NCI-H82 treated with DMSO at 0.1 percent for 48 hours (cell line): ENCODE data around the gene PCMTD2.

Experiments used
- DNase-seq: peaks from one replicate; lab custom pipeline; 2025; ENCODE audit not compliant: unreplicated experiment; lab: John Stamatoyannopoulos, UW

Gene PCMTD2

DNA sequence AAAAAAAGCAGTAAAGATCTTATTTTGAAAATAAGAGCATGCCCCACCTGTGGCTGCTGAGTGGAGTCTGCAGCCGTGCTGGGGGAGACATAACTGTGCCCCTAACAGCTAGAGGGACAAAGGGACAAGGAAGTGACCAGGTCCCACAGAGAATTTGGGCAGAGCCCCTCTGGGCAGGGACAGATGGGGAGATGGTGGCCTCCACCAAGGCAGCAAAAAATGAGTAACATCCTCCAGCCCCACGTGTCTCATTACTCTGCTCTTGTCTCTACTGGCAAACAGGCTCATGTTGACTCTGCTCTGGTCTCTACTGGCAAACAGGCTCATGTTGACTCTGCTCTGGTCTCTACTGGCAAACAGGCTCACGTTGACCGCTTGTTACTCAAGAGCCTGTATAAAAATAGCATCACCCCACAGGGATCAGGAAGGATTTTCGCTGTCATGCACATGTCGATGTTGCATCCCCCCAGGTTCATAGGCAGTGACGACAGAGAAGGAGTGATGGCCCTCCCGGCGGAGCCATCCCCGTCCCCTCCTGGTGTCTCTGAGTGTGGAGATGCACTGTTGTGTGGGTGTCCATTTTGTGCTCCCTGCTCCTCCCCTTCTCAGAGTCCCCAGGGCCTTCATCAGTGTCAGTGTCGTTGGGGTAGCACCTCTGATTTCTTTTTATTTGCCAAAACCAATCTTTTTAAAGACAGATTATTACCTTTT is 17.3 kb upstream of the PCMTD2 start:
- DNase-seq = no peak

DNA sequence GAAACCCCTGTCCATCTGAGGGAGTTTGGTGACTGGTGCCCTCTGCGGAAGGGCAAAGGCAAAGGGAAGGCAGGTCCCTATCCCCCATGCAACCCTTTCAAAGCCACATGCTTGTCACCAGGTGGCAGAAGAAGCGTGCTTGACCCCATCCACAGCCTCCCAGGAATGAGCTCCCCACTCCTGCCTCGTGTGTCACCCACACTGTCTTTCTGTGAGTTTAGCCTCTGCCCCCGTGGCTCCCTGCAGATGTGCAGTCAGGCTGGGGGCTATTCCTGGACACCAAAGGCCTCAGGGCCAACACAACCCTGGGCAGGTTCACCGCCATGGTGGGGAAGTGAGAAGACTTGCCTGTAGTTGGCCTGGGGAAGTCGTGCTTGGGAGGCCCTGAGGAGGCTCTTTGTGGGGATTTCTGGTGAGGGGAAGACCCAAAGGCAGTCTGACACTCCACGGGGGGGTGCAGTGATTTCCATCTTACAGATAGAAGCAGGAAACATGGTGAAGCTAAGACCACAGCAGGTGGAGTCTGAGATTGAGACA is 16.6 kb upstream of the PCMTD2 start:
- DNase-seq = no peak

DNA sequence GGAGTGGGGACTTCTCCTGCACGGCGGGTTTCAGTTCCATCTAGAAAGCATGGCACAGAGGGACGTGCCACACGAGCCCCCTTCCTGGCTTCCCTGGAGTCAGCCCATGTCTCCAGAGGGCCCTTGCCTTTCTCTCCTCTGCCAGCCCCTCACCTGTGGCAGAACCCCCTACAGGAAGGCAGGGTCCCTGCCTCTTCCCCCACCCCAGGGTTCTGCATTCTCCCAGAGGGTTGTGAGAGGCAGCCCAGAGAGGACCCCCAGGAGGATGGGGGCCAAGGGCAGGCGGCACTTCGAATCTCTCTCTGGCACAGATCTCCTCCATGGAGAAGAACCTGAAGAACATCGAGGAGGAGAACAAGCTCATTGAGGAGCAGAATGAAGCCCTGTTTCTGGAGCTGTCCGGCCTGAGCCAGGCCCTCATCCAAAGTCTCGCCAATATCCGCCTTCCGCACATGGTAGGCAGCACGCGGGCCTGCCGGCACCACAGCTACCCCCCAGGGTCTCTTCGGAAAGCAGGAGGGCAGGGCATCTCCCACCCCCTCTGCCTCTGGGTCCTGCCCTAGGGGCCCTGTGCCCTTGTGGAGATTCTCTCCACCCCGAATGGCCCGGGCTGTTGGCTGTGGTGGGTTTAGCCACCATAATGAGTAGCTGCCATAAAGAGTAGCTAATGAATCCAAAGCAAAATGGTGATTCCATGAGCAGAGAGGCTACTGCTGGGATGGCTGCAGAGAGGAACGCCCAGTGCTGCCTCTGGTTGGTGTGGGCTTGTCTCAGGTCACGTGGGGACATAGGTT is 15.9 kb upstream of the PCMTD2 start:
- no peak for DNase-seq

DNA sequence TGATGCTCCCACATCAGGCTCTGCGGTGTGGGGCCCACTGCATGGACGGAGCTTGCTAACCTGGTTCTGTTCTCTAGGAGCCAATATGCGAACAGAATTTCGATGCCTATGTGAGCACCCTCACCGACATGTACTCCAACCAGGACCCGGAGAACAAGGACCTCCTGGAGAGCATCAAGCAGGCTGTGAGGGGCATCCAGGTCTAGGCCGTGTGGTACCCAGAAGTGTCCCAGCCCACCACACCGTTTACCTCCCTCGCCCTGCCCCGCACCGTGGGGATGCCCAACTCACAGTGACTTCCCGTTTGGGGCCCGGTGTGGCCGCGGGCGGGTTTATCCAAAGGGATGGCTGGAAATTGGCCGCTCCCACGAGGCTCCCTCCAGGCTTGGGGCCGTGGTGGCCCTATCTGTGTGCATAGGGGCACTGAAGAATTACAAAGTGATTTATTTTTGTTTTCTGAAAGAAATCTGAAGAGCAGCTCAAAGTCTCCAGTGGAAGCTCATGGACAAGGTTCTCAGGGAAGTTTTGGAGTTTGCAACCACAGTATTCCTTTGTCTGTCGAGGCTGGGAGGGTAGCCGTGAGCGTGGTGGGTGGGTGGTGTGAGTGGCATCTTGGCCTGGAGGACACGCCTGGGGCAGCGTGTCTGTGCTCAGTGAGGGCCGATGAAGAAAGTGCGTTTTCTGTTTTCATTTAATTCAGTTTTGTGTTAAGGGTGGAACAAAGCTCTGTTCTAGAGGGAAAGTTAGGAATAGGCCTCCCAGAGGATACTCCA is 15.1 kb upstream of the PCMTD2 start:
- DNase-seq = no peak

DNA sequence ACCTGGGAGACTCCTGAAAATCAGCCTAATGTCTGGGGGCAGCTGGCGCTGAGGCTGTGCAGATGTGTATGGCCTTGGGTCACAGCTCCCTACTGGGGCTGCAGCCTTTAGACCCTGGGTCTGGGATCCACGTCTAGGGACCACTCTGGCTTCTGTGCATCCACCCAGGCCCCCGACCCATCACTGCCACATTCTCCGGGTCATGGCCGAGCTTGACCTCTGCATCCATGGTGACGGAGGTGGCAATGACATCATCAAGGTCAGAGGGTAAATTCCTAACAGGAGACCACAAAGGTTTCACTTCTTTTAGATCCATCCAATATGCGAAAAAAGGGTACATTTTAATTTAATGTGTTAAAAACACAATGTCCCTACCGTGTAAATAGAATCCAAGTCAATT is 14.5 kb upstream of the PCMTD2 start:
- no peak for DNase-seq

DNA sequence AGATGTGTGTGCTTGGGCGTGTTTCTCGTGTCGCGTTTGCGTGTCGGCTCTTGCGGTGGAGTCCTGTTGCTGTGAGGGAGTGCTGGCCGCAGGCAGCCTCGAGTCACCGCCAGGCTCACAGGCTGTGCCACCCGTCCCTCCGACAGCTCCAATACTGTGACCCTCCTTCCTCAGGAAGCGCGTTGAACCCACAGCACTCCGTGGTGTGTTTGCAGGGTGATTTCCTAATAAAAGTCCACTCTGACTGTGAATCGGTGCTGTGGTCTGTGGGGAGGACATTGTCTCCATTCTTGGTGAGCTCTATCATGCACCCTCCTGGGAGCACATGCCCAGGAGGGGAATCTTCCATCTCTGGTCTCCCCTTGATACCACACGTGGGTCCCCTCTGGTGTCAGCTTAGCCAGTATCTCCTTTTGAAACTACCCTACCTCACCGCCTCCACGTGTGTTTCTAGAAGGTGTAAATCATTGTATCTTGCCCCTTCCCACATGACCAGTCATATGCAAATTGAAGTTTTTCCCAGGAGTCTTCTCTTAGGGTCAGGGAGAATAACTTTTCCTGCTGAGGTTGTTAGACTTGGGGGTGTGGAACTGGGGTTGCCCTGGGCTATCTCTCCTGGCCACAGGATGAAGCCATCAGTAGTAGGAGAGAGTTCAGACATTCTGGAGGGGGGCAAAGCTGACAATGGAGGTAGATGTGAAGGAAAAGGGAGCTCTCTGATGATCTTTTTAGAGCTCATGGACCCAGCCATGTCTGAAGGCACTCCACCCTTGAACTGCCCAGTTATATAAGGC is 13.3 kb upstream of the PCMTD2 start:
- DNase-seq = no peak

DNA sequence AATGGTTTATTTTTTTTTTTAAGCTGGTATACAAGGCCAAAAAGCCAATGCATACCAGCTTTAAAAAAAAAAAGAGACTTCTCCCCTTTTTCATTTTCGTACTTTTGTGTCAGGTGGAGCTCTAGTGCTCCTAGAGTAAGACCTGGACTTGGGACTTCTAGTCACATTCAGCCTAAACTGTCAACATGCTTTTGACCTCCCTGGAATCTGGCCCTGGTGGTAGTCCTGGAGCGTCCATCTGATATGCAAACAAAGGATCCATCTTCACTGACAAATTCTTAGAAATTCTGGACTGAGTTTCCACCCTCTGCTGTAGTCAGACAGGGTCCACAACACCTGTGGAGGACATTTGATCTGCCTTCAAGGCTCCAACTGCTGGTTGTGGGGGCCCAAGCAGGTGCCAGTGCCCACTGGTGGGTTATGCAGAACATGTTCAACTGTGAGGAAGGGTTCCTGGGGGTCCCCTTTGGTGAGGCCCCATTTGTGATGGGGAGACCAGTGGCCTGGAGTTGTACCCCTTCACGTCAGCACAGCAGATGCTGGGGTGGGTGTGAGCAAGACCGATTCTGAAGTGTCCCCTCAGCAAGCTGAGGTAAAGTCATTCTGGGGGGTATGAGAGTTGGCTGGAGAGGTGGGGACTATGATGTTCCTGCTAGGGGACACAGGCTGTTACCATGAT is 12.6 kb upstream of the PCMTD2 start:
- DNase-seq = no peak

DNA sequence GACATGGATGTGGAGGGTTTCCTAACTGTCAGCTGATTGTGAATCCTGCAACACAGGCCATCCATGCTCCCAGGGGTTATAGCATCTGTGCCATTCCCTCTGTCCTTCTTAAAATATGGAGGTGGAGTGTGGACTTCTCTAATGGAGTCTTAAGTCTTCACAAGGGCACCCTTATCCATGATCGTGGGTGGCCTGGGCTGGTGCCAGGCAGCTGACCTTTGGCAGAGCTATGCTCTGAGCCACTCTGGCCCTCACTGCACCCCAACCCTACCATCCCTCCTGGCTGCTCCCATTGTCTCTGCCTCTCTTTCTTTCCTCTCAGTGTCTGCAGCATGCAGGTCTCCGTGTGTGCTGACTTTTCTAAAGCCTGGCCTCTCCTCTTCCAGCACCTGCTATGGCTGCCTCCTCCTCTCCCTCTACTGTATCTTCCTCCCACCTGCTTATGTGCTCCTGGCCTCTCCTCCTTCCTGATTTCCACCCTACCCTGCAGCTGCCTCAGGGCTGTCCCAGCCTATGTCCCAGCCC is 11.2 kb upstream of the PCMTD2 start:
- DNase-seq = no peak

DNA sequence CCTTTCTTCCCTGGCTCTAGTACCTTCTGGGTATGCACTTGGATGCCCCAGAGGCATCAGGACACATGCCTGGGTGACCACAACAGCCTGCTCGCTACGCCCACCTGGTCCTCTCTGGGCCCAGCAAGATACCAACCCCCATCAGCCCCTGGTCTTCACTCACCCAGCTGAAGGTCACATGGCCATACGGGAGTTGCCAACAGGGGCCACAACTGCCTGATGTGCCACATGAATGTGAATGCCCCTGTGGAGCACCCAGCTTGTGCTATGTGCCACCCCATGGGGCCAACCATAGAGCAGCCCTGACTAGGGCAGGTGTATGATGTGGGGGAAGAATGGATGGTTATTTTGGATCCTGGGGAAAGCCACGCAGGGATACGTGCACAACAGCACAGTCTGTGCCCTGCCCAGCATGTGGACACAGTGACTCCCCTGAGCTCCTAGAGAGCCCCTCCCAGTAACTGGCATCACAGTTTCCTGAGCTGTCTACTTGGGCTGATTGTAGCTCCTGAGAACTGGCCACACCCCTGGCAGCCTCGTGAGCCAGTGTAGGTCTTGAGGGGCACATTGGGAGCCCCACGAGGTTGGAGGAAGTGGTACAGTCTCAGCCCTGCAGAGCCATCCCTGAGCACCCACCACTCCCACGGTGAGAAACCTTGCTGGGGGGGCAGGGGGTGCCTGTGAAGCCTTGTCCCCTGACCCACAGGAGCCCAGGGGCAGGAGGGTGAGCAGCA is 10.5 kb upstream of the PCMTD2 start:
- no peak for DNase-seq

DNA sequence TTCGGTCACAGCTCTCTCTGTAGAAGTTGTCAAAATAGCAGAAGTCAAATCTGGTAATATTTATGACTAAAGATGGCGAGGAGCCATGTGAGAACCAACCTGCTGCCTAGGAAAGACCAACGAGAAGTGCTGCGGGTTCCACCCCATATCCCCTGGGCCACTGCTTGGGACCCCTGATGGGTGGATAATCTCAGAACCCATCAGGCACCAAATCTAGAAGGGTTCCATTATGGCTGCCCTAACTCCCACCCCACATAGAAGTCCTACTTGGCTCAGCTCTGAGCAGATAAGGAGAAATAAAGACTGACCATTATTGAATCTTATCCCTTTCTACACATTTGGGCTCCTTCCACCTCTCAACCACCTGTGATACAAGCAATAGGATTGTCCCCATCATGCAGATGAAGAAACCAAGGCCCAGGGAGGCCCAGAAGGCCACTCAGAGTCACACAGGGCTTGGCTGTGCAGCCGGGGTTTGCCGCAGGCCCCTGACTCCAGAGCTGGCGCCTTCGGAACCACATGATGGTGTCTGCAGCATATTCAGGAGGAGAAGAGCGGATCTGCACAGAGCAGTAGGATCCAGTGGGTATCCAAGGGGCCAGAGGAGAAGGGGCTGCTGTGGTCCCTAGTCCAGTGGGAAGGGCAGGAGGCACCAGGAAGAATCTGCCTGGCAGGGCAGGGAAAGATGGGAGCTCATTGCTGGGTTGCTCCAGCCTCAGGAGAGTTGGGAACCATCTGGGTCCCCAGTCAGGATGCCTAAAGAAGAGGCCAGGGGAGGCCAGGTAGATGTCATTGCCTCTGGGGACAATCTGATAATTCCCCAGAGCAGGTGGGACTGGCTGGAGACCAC is 9.6 kb upstream of the PCMTD2 start:
- no peak for DNase-seq

DNA sequence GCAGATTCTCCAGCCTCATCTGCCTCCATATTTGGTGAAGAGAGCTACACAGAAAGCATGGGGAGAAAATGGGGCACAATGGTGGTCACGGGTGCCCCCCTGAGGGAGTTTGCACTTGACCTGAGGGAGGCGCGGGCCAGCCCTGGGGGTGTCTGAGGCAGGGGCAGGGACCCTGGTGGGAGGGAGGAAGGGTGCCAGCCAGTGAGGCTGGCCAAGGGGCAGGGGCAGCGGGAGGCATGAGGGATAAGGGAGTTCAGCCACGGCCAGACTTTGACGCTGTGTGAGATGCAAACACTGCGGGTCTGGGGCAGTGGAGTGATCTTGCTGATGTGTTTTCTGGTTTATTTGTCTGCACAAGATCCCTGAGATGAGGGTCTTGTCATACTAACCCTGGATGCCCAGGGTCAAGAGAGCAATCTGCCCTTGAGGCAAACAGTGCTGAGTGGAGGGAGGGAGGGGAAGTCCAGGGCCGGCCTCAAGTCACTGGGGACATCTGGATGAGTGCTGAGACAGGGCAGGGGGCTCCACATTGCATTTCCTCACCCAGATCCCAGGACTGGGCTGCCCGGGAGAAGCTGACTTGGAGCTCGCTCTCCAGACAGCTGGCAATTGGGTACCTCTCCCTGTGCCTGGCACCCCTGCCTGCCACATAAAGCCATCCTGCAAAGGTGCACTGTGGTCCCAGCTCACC is 8.8 kb upstream of the PCMTD2 start:
- no peak for DNase-seq

DNA sequence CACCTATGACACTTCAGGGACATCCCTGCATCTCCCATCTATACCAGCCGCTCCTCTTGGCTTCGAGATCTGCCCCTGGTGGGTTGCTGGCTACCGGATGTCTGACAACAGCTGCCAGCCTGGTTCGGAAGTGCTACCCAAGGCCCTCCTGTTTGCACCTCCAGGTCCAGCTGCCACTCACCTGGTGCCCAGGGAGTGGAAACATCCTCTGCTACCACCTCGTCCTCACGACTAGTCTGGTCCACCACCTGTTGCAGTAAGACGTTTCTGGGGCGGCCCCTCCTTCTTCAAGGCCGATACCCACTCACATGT is 8.3 kb upstream of the PCMTD2 start:
- no peak for DNase-seq

DNA sequence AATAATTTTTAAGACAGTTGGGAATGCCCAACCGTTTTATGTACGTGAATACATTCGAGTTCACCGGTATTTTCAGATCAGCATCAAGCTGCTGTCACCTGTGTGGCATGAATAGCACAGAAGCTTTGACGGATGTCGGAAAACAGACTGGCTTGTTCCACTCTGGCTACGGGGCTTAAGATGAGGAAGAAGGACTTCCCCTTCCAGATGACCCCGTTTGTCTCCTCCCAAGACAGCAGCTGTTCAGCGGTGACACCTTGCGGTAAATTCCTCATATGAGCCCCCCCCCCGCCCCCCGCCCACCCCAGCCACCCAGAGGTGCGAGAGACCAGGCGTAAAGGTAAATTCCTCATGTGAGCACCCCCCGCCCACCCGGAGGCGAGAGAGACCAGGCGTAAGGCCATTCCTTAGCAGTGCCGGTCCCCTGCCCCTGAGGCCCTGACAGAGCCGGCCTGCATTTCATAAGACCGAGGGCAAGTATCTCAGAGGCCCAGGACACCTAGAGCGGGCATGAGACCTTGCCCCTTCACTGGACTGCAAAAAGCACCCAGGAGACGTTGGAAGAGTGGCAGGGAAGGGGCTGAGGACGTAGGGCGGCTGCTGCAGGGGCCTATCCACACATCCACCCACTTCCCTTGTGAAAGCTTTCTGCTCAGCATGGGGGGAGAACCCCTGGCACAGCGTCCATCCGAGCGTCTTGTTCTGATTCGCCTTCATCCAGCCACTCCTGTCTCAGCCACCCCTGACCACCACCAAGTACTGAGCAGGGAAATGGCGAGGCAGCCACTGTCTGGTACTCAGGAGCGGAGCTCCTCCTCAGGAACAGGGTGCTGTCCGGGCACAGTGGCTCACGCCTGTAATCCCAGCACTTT is 7.3 kb upstream of the PCMTD2 start:
- no peak for DNase-seq

DNA sequence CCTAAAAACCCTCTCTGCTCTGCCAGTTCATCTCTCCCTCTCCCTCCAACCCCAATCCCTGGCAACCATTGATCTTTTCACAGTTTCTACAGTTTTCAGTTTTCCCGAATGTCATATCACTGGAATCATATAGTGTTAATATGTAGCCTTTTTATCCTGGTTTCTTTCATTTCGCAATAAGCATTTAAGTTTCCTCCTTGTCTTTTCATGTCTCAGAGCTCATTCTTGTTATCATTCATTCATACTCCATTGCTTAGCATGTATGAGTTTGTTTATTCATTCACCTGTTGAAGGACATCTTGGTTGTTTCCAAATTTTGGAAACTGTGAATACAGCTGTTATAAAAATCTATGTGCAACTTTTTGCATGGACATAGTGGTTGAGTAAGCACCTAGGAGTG is 5.5 kb upstream of the PCMTD2 start:
- no peak for DNase-seq

DNA sequence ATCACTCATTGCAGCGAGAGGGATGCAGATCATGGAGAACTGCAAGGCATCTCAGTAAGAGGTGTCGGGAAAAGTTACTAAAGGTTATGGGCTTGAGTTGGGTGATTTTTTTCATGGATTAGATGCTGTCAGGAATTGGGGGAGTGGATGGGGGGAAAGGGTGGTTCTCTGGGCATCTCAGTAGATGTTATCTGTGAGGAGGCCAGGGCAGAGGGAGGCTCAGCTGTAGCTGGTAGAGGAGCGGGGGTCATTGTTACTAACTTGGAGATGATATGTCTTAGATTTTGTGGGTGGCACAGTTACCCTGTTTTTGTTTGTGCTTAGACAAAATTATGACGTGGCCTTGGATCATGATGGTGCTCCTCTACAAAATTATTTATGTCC is 2.6 kb upstream of the PCMTD2 start:
- no peak for DNase-seq

DNA sequence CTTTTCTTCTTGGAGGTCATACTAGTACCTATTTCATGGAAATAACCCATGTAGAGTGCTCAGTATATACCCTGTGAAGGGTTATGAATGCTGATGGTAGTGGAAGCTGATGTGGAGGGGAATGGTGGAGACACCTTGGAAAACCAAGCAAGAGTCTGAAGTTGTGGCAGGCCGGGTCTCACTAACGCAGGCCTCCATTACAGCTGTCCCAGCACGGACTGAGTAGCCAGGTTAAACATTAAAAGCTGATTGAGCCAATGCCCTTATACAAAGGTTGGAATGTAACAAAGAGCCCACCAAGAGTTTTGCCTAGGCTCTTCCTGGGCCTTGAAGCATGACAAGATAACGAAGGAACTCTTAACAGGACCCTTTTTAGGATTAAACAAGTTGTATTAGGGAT is 2.1 kb upstream of the PCMTD2 start:
- DNase-seq = no peak

DNA sequence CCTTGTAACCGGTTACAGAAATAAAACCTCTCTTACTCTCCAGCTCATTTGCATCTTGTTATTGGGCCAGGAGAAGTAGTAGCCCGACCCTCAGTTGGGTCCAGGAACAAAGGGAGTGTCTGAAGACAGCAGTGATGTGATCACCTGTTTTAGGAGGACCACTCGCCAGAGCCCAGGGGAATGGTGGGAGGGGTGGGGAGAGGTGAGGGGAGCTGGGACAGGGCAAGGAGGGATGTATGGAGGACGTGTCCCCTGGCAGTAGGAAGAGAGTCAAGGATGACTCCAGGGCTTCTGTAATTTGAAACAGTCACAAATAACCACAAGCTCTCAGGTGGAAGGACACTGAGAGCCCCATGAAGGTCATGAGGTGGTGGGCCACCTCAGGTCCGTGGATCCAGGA is 1.4 kb upstream of the PCMTD2 start:
- no peak for DNase-seq
